MM.1S (cell line): Measurements from ENCODE around the gene B9D2.
A peak's percentile ranks its signal among the peaks of the same experiment; 100 is the strongest.

Source experiments
- DNase-seq: peaks from one replicate; pipeline ENCODE4 v3.0.0-alpha.2; 2015
- H2AFZ ChIP-seq: fragments of 300-600 bp; sonication (generic); 2 replicates; pipeline ENCODE4 v1.6.0; 2016; ENCODE audit warnings: antibody characterized with exemption, low read length
- H3F3A ChIP-seq: fragments of 300-600 bp; sonication (generic); 2 replicates; pipeline ENCODE4 v1.6.1; 2016; ENCODE audit warnings: mild to moderate bottlenecking, antibody characterized with exemption, low read length, moderate library complexity, mixed read lengths; ENCODE audit not compliant: insufficient read depth
- H3K27ac ChIP-seq: fragments of 300-600 bp; sonication (generic); 2 replicates; pipeline ENCODE4 v1.5.1; 2016; ENCODE audit warnings: mild to moderate bottlenecking, low read length
- H3K27me3 ChIP-seq: fragments of 300-600 bp; sonication (generic); replicated peaks from 2 replicates; pipeline ENCODE4 v1.6.0; 2016; ENCODE audit warnings: low read length; ENCODE audit not compliant: insufficient read depth
- H3K36me3 ChIP-seq: fragments of 300-600 bp; sonication (generic); replicated peaks from 2 replicates; pipeline ENCODE4 v1.6.1; 2016; ENCODE audit warnings: mild to moderate bottlenecking, low read length, mixed read lengths; ENCODE audit not compliant: insufficient read depth
- H3K4me1 ChIP-seq: fragments of 300-600 bp; sonication (generic); 2 replicates; pipeline ENCODE4 v1.6.1; 2016; ENCODE audit warnings: low read length, mixed read lengths
- H3K4me2 ChIP-seq: fragments of 300-600 bp; sonication (generic); 2 replicates; pipeline ENCODE4 v1.6.0; 2016; ENCODE audit warnings: low read depth, low read length
- H3K4me3 ChIP-seq: fragments of 300-600 bp; sonication (generic); 2 replicates; pipeline ENCODE4 v1.5.1; 2016; ENCODE audit warnings: low read length, mixed read lengths
- H3K79me2 ChIP-seq: fragments of 300-600 bp; sonication (generic); 2 replicates; pipeline ENCODE4 v1.6.1; 2016; ENCODE audit warnings: mixed run types, low read length, mixed read lengths
- H3K9ac ChIP-seq: fragments of 300-600 bp; sonication (generic); 2 replicates; pipeline ENCODE4 v1.6.1; 2016; ENCODE audit warnings: low read length, mixed read lengths
- H3K9me2 ChIP-seq: fragments of 300-600 bp; sonication (generic); replicated peaks from 2 replicates; pipeline ENCODE4 v1.6.1; 2016; ENCODE audit warnings: mild to moderate bottlenecking, low read length, mixed read lengths; ENCODE audit not compliant: insufficient read depth
- H3K9me3 ChIP-seq: fragments of 300-600 bp; sonication (generic); replicated peaks from 2 replicates; pipeline ENCODE4 v1.6.1; 2016; ENCODE audit warnings: mild to moderate bottlenecking, low read length, mixed read lengths; ENCODE audit not compliant: insufficient read depth
- H4K20me1 ChIP-seq: fragments of 300-600 bp; sonication (generic); 2 replicates; pipeline ENCODE4 v1.6.1; 2016; ENCODE audit warnings: mild to moderate bottlenecking, low read length, moderate library complexity, mixed read lengths; ENCODE audit not compliant: insufficient read depth
- CTCF ChIP-seq: fragments of 300-600 bp; sonication (generic); IDR thresholded peaks from 2 replicates; pipeline ENCODE4 v1.5.1; 2016; ENCODE audit warnings: antibody characterized with exemption, low read length, mixed read lengths
- EZH2 ChIP-seq: fragments of 300-600 bp; sonication (generic); optimal IDR thresholded peaks from 2 replicates; pipeline ENCODE3; 2017; ENCODE audit warnings: low read depth, mild to moderate bottlenecking, antibody characterized with exemption, low read length, mixed read lengths
- EZH2phosphoT487 ChIP-seq: fragments of 300-600 bp; sonication (generic); IDR thresholded peaks from 2 replicates; pipeline ENCODE4 v1.6.1; 2018; ENCODE audit warnings: antibody characterized with exemption, low read length

B9D2 gene

DNA sequence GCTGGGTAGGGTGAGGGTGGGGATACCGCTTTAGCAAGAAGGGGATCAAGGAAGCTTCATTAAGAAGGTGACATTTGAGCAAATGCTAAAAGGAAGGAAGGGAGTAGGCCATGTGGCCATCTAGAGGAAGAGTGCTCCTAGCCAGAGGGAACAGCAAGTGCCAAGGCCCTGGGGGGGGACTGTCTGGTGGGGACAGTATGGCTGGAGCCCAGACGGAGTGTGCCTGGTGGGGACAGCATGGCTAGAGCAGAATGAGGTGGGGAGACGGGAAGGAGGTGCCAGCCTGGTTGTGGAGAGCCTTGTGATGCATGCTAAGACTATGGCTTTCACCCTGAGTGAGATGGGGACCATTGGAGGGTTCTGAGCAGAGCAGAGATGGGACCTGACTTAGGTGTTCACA, 8.1 kb downstream of the B9D2 start:
- no peak for TF ChIP-seq CTCF
- TF ChIP-seq EZH2phosphoT487, result no peak
- no peak for TF ChIP-seq EZH2
- no peak overlapping the region for H3K9ac ChIP-seq
- no peaks in the 10 kb centered on the region for H3K36me3 ChIP-seq
- no peak overlapping the region for H2AFZ ChIP-seq
- no peaks in the 10 kb centered on the region for H3K9me3 ChIP-seq
- no peak overlapping the region for H3K27ac ChIP-seq
- H3K4me1 ChIP-seq, result peaks cover 4% of the 10 kb centered on the region; the same call in 1 of the 2 replicates
- H3K4me2 ChIP-seq, result no peak overlapping the region
- no peaks in the 10 kb centered on the region for H3K9me2 ChIP-seq
- peaks cover 3% of the 10 kb centered on the region; the same call in 1 of the 2 replicates for H3K79me2 ChIP-seq
- H3F3A ChIP-seq, result peaks cover 6% of the 10 kb centered on the region; the same call in 1 of the 2 replicates
- no peaks in the 10 kb centered on the region for H4K20me1 ChIP-seq
- H3K27me3 ChIP-seq, result no peaks in the 10 kb centered on the region
- H3K4me3 ChIP-seq, result no peak overlapping the region
- no peak for DNase-seq

DNA sequence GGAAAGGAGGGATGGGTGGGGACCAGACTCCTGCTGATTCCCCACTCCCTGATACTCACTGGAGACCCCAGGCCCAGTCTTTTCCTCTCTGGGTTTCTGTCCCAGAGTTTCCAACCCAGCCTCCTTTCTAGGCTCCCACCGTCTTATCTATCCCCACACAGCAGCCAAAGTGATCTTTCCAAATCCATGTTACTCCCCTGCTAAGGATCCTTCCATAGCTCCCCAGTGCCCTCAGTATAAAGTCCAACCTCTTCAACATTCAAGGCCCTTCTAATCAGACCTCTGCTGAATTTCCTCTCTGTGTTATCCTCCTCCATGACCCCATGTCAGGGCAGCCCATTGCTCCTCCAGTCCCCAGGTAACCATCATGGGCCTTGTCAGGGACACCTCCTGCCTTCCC, 8.9 kb downstream of the B9D2 start:
- H3K27ac ChIP-seq, result no peak overlapping the region
- no peak for TF ChIP-seq CTCF

GRCh38 chr19:41354343-41354953, 9.5 kb downstream of the B9D2 start:
- H4K20me1 ChIP-seq, result no peaks in the 10 kb centered on the region
- no peaks in the 10 kb centered on the region for H3K27me3 ChIP-seq
- H3K36me3 ChIP-seq, result no peaks in the 10 kb centered on the region
- H3K4me3 ChIP-seq, result peak overlapping the region; percentile 91
- H3K9me2 ChIP-seq, result no peaks in the 10 kb centered on the region
- H3K4me2 ChIP-seq, result peak overlapping the region; percentile 96; the same call in 1 of the 2 replicates
- no peak for DNase-seq
- no peaks in the 10 kb centered on the region for H3K9me3 ChIP-seq
- no peak for TF ChIP-seq EZH2
- no peak for TF ChIP-seq CTCF
- no peak for TF ChIP-seq EZH2phosphoT487
- peaks cover 5% of the 10 kb centered on the region; the same call in 1 of the 2 replicates for H3K4me1 ChIP-seq
- no peak overlapping the region; the same call in 1 of the 2 replicates for H3K27ac ChIP-seq
- H3K79me2 ChIP-seq, result peaks cover 3% of the 10 kb centered on the region; the same call in 1 of the 2 replicates
- H3F3A ChIP-seq, result peaks cover 6% of the 10 kb centered on the region; the same call in 1 of the 2 replicates
- no peak overlapping the region; the same call in 1 of the 2 replicates for H3K9ac ChIP-seq
- no peak overlapping the region for H2AFZ ChIP-seq

More for the DNA sequence above, 8.9 kb downstream of the B9D2 start:
- Histone ChIP-seq H2AFZ (no peak overlapping the region), H3F3A (peaks cover 6% of the 10 kb centered on the region; the same call in 1 of the 2 replicates), H3K4me2 (no peak overlapping the region), H3K9me3 (no peaks in the 10 kb centered on the region), H4K20me1 (no peaks in the 10 kb centered on the region), H3K9me2 (no peaks in the 10 kb centered on the region), H3K79me2 (peaks cover 3% of the 10 kb centered on the region; the same call in 1 of the 2 replicates), H3K36me3 (no peaks in the 10 kb centered on the region), H3K27me3 (no peaks in the 10 kb centered on the region), H3K4me3 (no peak overlapping the region), H3K4me1 (peaks cover 5% of the 10 kb centered on the region; the same call in 1 of the 2 replicates), H3K9ac (no peak overlapping the region)
- no peak for DNase-seq
